SK-N-MC (cell line): ENCODE data around the gene CT47B1.
"Not testable (repeated sequence)": the region's sequence is repeated elsewhere in the genome, so short reads cannot be mapped to it uniquely, and the experiment has no call there.

Experiments
- EZH2 ChIP-seq: fragments of 200-600 bp; sonication (generic); IDR thresholded peaks from one replicate; pipeline ENCODE4 v1.6.1; 2017; ENCODE audit warnings: antibody characterized with exemption
- FOXP2 ChIP-seq: optimal IDR thresholded peaks from 2 replicates; pipeline ENCODE3; 2011; ENCODE audit warnings: mild to moderate bottlenecking, moderate library complexity; ENCODE audit not compliant: insufficient read depth; ENCODE audit errors: extremely low read length, control extremely low read depth
- POLR2AphosphoS5 ChIP-seq: IDR thresholded peaks from 2 replicates; pipeline ENCODE4 v1.6.1; 2012; ENCODE audit warnings: mild to moderate bottlenecking, low read depth, low read length, borderline replicate concordance

GRCh38 chrX:120875766-120876165, at the start of gene CT47B1:
- TF ChIP-seq POLR2AphosphoS5, EZH2, FOXP2: not testable (repeated sequence)
